ENCODE measurements around the gene TTC12. TPM values are rescaled to one million over a fixed set of nuclear protein-coding genes. Genes with fewer than 3 reads are reported as not detected.

TTC12 gene
- total RNA-seq, 1 experiment from 2014 or later: 7.6 TPM

DNA sequence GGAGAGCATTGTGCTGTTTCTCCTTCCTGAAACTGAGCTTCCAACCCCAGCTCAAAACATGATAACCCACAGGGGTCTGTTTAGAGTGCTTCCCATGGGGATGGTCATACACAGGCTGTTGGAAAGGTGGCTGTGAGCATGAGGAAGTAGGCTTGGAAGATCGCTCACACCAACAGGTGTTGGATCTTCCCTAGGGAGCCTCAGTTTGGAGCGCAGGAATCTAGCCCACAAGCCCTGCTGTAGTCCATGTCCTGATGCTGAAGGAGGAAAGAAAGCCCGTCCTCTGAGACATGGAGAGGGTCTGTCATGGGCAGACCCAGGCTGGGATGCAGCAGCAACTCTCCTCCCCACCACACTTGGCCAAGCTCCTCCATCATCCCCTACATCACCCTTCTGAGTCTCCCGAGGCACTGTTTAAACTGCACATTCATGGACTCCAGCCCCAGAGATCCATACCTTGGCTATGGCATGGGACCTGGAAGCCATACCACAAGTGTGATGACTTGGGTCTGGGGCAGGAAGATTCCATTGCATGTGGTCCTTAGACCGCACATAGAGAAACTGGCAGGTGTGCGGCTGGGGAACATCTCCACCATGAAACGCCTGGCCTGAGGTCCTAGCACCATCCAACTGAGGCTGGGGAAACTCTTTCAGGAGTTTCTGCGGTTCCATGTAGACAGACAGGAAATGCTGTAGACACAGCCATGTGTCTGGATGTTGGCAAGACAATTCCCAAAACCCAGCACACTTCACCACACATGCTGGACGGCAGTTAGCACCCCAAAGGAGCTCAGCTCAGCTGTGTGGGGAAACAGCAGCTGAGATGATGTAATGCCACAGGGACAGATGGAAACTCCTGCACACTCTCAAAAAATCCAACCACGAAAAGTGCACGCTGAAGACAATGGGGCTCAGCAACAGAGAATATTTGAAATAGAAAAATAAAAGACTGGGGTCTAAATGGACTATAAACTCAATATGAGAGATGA lies 27.6 kb upstream of the TTC12 start:
- no peak for DNase-seq (ENCODE audit: low spot score)
- POLR2A ChIA-PET: no interaction called here

DNA sequence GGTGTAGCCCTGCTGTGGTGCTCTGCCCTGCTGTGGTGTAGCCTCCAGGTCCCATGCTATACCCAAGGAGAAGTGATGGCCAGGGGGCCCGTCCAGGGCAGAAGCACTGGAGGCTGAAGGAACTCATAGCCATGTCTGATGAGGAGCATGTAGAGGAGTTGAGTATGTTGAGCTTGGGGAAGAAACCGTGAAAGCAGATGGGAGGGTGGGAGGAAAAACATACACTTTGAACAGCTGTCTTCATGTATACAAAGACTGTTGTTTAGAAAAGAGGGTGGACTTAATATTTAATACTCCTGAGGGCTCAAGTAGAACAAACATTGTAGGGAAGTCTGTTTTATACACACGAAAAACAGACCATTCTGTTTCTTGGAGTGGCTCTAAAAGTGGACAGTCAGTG lies 26.6 kb upstream of the TTC12 start:
- H3K27me3 Mint-ChIP-seq (ENCODE audit: low read depth): no peaks in the 10 kb centered on the region; the same call in 1 of the 2 replicates
- CTCF ChIA-PET: interaction anchor here (4.2 kb wide), 1 partner anchor 699 kb away, joined by 65 read pairs; no protein-coding TSS in a partner anchor
- DNase-seq (ENCODE audit: low spot score) (no peak), ATAC-seq (no peak)
- H3K4me3 Mint-ChIP-seq: no peak overlapping the region
- no peaks in the 10 kb centered on the region for H3K4me1 Mint-ChIP-seq
- H3K36me3 Mint-ChIP-seq: no peaks in the 10 kb centered on the region
- POLR2A ChIA-PET: no interaction called here
- peaks cover 4% of the 10 kb centered on the region; the same call in 1 of the 2 replicates for H3K9me3 Mint-ChIP-seq
- no peak overlapping the region for H3K27ac Mint-ChIP-seq
- TF ChIP-seq GTF2I (CRISPR knock-in tag; conservative IDR thresholded peaks at IDR 0.05) (no peak), TEAD1 (CRISPR knock-in tag; IDR thresholded peaks at IDR 0.05) (no peak), IRF2 (CRISPR knock-in tag; IDR thresholded peaks at IDR 0.05; ENCODE audit: borderline replicate concordance, low read depth) (no peak), ZNF121 (CRISPR knock-in tag; IDR thresholded peaks at IDR 0.05) (no peak), ELF4 (CRISPR knock-in tag; IDR thresholded peaks at IDR 0.05; ENCODE audit: low read depth) (no peak)
- TF ChIP-seq, protein P1, sequence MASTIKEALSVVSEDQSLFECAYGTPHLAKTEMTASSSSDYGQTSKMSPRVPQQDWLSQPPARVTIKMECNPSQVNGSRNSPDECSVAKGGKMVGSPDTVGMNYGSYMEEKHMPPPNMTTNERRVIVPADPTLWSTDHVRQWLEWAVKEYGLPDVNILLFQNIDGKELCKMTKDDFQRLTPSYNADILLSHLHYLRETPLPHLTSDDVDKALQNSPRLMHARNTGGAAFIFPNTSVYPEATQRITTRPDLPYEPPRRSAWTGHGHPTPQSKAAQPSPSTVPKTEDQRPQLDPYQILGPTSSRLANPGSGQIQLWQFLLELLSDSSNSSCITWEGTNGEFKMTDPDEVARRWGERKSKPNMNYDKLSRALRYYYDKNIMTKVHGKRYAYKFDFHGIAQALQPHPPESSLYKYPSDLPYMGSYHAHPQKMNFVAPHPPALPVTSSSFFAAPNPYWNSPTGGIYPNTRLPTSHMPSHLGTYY (CRISPR knock-in tag; IDR thresholded peaks at IDR 0.05): no peak
- TF ChIP-seq, protein P2, sequence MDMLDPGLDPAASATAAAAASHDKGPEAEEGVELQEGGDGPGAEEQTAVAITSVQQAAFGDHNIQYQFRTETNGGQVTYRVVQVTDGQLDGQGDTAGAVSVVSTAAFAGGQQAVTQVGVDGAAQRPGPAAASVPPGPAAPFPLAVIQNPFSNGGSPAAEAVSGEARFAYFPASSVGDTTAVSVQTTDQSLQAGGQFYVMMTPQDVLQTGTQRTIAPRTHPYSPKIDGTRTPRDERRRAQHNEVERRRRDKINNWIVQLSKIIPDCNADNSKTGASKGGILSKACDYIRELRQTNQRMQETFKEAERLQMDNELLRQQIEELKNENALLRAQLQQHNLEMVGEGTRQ (CRISPR knock-in tag; IDR thresholded peaks at IDR 0.05): no peak
- TF ChIP-seq, protein P3, sequence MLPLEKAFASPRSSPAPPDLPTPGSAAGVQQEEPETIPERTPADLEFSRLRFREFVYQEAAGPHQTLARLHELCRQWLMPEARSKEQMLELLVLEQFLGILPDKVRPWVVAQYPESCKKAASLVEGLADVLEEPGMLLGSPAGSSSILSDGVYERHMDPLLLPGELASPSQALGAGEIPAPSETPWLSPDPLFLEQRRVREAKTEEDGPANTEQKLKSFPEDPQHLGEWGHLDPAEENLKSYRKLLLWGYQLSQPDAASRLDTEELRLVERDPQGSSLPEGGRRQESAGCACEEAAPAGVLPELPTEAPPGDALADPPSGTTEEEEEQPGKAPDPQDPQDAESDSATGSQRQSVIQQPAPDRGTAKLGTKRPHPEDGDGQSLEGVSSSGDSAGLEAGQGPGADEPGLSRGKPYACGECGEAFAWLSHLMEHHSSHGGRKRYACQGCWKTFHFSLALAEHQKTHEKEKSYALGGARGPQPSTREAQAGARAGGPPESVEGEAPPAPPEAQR (CRISPR knock-in tag; IDR thresholded peaks at IDR 0.05): no peak

More for the DNA sequence above, 27.6 kb upstream of the TTC12 start:
- Mint-ChIP-seq H3K27me3 (ENCODE audit: low read depth) (no peaks in the 10 kb centered on the region; the same call in 1 of the 2 replicates), H3K4me1 (no peaks in the 10 kb centered on the region), H3K4me3 (no peak overlapping the region), H3K9me3 (no peaks in the 10 kb centered on the region), H3K27ac (no peak overlapping the region), H3K36me3 (no peaks in the 10 kb centered on the region)
- TF ChIP-seq, protein P4, sequence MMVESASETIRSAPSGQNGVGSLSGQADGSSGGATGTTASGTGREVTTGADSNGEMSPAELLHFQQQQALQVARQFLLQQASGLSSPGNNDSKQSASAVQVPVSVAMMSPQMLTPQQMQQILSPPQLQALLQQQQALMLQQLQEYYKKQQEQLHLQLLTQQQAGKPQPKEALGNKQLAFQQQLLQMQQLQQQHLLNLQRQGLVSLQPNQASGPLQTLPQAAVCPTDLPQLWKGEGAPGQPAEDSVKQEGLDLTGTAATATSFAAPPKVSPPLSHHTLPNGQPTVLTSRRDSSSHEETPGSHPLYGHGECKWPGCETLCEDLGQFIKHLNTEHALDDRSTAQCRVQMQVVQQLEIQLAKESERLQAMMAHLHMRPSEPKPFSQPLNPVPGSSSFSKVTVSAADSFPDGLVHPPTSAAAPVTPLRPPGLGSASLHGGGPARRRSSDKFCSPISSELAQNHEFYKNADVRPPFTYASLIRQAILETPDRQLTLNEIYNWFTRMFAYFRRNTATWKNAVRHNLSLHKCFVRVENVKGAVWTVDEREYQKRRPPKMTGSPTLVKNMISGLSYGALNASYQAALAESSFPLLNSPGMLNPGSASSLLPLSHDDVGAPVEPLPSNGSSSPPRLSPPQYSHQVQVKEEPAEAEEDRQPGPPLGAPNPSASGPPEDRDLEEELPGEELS (CRISPR knock-in tag; IDR thresholded peaks at IDR 0.05): no peak
- TF ChIP-seq, protein P5, sequence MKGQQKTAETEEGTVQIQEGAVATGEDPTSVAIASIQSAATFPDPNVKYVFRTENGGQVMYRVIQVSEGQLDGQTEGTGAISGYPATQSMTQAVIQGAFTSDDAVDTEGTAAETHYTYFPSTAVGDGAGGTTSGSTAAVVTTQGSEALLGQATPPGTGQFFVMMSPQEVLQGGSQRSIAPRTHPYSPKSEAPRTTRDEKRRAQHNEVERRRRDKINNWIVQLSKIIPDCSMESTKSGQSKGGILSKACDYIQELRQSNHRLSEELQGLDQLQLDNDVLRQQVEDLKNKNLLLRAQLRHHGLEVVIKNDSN (CRISPR knock-in tag; IDR thresholded peaks at IDR 0.05): no peak
- TF ChIP-seq, protein P6, sequence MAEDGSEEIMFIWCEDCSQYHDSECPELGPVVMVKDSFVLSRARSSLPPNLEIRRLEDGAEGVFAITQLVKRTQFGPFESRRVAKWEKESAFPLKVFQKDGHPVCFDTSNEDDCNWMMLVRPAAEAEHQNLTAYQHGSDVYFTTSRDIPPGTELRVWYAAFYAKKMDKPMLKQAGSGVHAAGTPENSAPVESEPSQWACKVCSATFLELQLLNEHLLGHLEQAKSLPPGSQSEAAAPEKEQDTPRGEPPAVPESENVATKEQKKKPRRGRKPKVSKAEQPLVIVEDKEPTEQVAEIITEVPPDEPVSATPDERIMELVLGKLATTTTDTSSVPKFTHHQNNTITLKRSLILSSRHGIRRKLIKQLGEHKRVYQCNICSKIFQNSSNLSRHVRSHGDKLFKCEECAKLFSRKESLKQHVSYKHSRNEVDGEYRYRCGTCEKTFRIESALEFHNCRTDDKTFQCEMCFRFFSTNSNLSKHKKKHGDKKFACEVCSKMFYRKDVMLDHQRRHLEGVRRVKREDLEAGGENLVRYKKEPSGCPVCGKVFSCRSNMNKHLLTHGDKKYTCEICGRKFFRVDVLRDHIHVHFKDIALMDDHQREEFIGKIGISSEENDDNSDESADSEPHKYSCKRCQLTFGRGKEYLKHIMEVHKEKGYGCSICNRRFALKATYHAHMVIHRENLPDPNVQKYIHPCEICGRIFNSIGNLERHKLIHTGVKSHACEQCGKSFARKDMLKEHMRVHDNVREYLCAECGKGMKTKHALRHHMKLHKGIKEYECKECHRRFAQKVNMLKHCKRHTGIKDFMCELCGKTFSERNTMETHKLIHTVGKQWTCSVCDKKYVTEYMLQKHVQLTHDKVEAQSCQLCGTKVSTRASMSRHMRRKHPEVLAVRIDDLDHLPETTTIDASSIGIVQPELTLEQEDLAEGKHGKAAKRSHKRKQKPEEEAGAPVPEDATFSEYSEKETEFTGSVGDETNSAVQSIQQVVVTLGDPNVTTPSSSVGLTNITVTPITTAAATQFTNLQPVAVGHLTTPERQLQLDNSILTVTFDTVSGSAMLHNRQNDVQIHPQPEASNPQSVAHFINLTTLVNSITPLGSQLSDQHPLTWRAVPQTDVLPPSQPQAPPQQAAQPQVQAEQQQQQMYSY (CRISPR knock-in tag; IDR thresholded peaks at IDR 0.05): no peak
- TF ChIP-seq, protein P7, sequence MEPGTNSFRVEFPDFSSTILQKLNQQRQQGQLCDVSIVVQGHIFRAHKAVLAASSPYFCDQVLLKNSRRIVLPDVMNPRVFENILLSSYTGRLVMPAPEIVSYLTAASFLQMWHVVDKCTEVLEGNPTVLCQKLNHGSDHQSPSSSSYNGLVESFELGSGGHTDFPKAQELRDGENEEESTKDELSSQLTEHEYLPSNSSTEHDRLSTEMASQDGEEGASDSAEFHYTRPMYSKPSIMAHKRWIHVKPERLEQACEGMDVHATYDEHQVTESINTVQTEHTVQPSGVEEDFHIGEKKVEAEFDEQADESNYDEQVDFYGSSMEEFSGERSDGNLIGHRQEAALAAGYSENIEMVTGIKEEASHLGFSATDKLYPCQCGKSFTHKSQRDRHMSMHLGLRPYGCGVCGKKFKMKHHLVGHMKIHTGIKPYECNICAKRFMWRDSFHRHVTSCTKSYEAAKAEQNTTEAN (CRISPR knock-in tag; IDR thresholded peaks at IDR 0.05): no peak
- TF ChIP-seq NR1H2 (CRISPR knock-in tag; IDR thresholded peaks at IDR 0.05) (no peak), GTF2I (CRISPR knock-in tag; conservative IDR thresholded peaks at IDR 0.05) (no peak), FOXJ3 (CRISPR knock-in tag; IDR thresholded peaks at IDR 0.05; ENCODE audit: borderline replicate concordance) (no peak), ZBTB21 (CRISPR knock-in tag; IDR thresholded peaks at IDR 0.05; ENCODE audit: borderline replicate concordance) (no peak), RORB (CRISPR knock-in tag; IDR thresholded peaks at IDR 0.05) (no peak)
- TF ChIP-seq, protein P8, sequence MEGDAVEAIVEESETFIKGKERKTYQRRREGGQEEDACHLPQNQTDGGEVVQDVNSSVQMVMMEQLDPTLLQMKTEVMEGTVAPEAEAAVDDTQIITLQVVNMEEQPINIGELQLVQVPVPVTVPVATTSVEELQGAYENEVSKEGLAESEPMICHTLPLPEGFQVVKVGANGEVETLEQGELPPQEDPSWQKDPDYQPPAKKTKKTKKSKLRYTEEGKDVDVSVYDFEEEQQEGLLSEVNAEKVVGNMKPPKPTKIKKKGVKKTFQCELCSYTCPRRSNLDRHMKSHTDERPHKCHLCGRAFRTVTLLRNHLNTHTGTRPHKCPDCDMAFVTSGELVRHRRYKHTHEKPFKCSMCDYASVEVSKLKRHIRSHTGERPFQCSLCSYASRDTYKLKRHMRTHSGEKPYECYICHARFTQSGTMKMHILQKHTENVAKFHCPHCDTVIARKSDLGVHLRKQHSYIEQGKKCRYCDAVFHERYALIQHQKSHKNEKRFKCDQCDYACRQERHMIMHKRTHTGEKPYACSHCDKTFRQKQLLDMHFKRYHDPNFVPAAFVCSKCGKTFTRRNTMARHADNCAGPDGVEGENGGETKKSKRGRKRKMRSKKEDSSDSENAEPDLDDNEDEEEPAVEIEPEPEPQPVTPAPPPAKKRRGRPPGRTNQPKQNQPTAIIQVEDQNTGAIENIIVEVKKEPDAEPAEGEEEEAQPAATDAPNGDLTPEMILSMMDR (IDR thresholded peaks at IDR 0.05): no peak
- no peak for ATAC-seq
- CTCF ChIA-PET: interaction anchor here (4.2 kb wide), 1 partner anchor 698 kb away, joined by 65 read pairs; no protein-coding TSS in a partner anchor
